Esophagus squamous epithelium (tissue), 5 donors: ENCODE data around the gene INSM2. TPM values are rescaled to one million over a fixed set of nuclear protein-coding genes. Genes with fewer than 3 reads are reported as not detected.

Experiments
- DNase-seq: peaks from one replicate; lab custom pipeline; 2025; lab: John Stamatoyannopoulos, UW
- H3K27ac ChIP-seq, 4 donors: fragments of 200-600 bp; sonication (generic); one replicate each; pipeline ENCODE4 v1.5.1; 2016 to 2019; ENCODE audit warnings: mild to moderate bottlenecking in 1 of 4
- H3K27me3 ChIP-seq, 4 donors: fragments of 200-600 bp; sonication (generic); 1 replicate in 3 of 4; 2 replicates in 1 of 4; pipeline versions ENCODE4 v1.5.1 to v1.6.0; 2017 to 2021; ENCODE audit warnings: antibody characterized with exemption in 1 of 4
- H3K36me3 ChIP-seq, 3 donors: fragments of 200-600 bp; sonication (generic); one replicate each; pipeline ENCODE4 v1.5.1; 2016 to 2019
- H3K4me1 ChIP-seq, 3 donors: fragments of 200-600 bp; sonication (generic); one replicate each; pipeline ENCODE4 v1.5.1; 2017 to 2019
- H3K4me3 ChIP-seq, 4 donors: fragments of 200-600 bp; sonication (generic); 1 replicate in 3 of 4; 2 replicates in 1 of 4; pipeline ENCODE4 v1.5.1; 2016 to 2019; ENCODE audit warnings: mild to moderate bottlenecking in 2 of 4, moderate library complexity in 1 of 4
- H3K9me3 ChIP-seq, 3 donors: fragments of 200-600 bp; sonication (generic); one replicate each; pipeline ENCODE4 v1.5.1; 2016 to 2019
- POLR2A ChIP-seq, 4 donors: fragments of 450-650 bp; IDR thresholded peaks; one replicate each; pipeline ENCODE4 v1.6.1; 2017; ENCODE audit warnings: antibody characterized with exemption in 4 of 4, mild to moderate bottlenecking in 4 of 4, moderate library complexity in 3 of 4
- WGBS, 2 donors: methylation state at CpG; one replicate each; pipeline ENCODE4 v1.1.5; 2018; 5-methylcytosine and 5-hydroxymethylcytosine counted together
- intact Hi-C: fragments of 100-400 bp; cut with DNase I; formaldehyde crosslinking; loops from one replicate; pipeline ENCODE4 v1.15.0; 2022
- total RNA-seq, 4 donors: library from RNA; depleted of rRNA; stranded (reverse); fragments of >200 nt; gene quantifications; one replicate each; pipeline ENCODE4 v1.1.0, GENCODE V29; 2016
- TF ChIP-seq, protein P1 (sequence below), 6 experiments: fragments of 450-650 bp in 4 of 6; fragments of 200-600 bp in 2 of 6; sonication (generic) in 2 of 6; IDR thresholded peaks; one replicate each; pipeline ENCODE4 v1.5.1; 2016 to 2019; ENCODE audit warnings: antibody characterized with exemption in 6 of 6, mild to moderate bottlenecking in 4 of 6, moderate library complexity in 4 of 6
- donor health status: DM: yes; HTN: yes; CAD: no.

INSM2 gene
- total RNA-seq, 4 donors from 2014 or later = not detected

DNA sequence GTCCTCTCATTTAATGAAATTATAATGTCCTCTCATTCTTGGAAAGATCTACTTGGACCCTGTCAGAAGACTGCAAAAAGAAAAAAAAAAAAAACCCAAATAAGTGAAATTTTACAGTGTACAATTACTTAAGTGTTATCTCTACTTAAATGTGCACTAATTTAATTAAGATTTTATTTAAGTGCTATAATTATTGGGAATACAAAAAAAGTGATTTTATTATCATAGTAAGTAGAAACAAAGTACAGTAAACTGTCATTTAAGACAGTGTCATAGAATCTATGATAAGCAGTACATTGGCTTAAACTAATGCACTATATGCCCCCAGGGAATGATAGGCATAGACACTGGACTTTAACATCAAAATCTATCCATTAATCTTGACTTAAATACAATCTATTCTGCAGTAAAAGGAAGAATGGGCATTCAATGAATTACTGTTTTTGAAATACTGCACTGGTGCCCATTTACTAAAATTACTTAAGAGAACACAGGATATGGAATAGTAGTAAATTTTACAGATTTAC lies 23.3 kb downstream of the INSM2 start:
- Histone ChIP-seq H3K27ac (no peak overlapping the region), H3K4me1 (no peaks in the 10 kb centered on the region)
- TF ChIP-seq, protein P1, sequence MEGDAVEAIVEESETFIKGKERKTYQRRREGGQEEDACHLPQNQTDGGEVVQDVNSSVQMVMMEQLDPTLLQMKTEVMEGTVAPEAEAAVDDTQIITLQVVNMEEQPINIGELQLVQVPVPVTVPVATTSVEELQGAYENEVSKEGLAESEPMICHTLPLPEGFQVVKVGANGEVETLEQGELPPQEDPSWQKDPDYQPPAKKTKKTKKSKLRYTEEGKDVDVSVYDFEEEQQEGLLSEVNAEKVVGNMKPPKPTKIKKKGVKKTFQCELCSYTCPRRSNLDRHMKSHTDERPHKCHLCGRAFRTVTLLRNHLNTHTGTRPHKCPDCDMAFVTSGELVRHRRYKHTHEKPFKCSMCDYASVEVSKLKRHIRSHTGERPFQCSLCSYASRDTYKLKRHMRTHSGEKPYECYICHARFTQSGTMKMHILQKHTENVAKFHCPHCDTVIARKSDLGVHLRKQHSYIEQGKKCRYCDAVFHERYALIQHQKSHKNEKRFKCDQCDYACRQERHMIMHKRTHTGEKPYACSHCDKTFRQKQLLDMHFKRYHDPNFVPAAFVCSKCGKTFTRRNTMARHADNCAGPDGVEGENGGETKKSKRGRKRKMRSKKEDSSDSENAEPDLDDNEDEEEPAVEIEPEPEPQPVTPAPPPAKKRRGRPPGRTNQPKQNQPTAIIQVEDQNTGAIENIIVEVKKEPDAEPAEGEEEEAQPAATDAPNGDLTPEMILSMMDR (IDR thresholded peaks at IDR 0.05) = no peak
- TF ChIP-seq POLR2A (IDR thresholded peaks at IDR 0.05) = no peak

GRCh38 chr14:35558680-35559079 lies 24.7 kb downstream of the INSM2 start:
- Histone ChIP-seq H3K9me3 (no peaks in the 10 kb centered on the region), H3K27me3 (no peaks in the 10 kb centered on the region), H3K36me3 (peaks cover 0 to 5% (median 0%) of the 10 kb centered on the region in 3 donors), H3K4me3 (no peak overlapping the region), H3K4me1 (no peaks in the 10 kb centered on the region), H3K27ac (no peak overlapping the region)
- no peak for DNase-seq
- intact Hi-C loops = no loop called here
- 80 to 93% methylated on average over 1 to 2 of the region's 2 CpGs for WGBS, 2 donors
- TF ChIP-seq POLR2A (IDR thresholded peaks at IDR 0.05) = no peak
- TF ChIP-seq, protein P1 (IDR thresholded peaks at IDR 0.05) = no peak

More for the DNA sequence above, 23.3 kb downstream of the INSM2 start:
- Histone ChIP-seq H3K4me3 (no peak overlapping the region), H3K36me3 (no peaks in the 10 kb centered on the region), H3K9me3 (no peaks in the 10 kb centered on the region), H3K27me3 (no peaks in the 10 kb centered on the region)
- intact Hi-C loops = no loop called here
- no peak for DNase-seq

GRCh38 chr14:35565871-35566464 lies 32.0 kb downstream of the INSM2 start:
- Histone ChIP-seq H3K36me3 (peaks cover 0 to 26% (median 0%) of the 10 kb centered on the region in 3 donors), H3K4me1 (no peaks in the 10 kb centered on the region), H3K27ac (no peak overlapping the region), H3K4me3 (no peak overlapping the region), H3K27me3 (no peaks in the 10 kb centered on the region), H3K9me3 (no peaks in the 10 kb centered on the region)
- TF ChIP-seq POLR2A (IDR thresholded peaks at IDR 0.05) = no peak
- TF ChIP-seq, protein P1 (IDR thresholded peaks at IDR 0.05) = no peak
- WGBS, 2 donors = 88 to 90% methylated on average over 4 of the region's 4 CpGs
- intact Hi-C loops = no loop called here
- no peak for DNase-seq

- Histone ChIP-seq H3K27me3 (no peaks in the 10 kb centered on the region), H3K27ac (no peak overlapping the region), H3K4me3 (no peak overlapping the region), H3K4me1 (no peaks in the 10 kb centered on the region), H3K9me3 (no peaks in the 10 kb centered on the region), H3K36me3 (peaks cover 0 to 32% (median 0%) of the 10 kb centered on the region in 3 donors)
- intact Hi-C loops = no loop called here
- TF ChIP-seq, protein P1 (IDR thresholded peaks at IDR 0.05) = no peak
- no peak for TF ChIP-seq POLR2A (IDR thresholded peaks at IDR 0.05)
- WGBS, 2 donors = 96 to 99% methylated on average over 6 to 8 of the region's 8 CpGs
- no peak for DNase-seq
Observed at GRCh38 chr14:35571598-35571997, 37.6 kb downstream of the INSM2 start.

DNA sequence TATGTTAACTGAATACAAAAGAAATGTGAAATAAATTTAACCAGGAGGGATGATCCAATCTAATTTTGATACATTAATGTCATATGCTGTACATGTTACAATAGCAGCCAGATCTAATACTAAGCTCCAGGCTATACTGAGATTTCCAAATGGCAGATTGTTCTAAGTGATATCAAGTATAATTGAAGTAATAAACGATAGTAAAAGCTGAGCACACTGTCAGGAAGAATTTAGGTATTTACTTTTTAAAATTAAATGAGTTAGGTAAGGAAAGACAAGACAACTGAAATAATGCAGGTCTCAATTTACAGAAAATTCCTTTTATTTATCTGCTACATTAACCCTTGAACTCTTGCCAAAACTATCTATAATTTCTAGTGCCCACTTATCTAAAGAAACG lies 39.9 kb downstream of the INSM2 start:
- intact Hi-C loops = no loop called here
- Histone ChIP-seq H3K9me3 (no peaks in the 10 kb centered on the region), H3K27me3 (no peaks in the 10 kb centered on the region), H3K27ac (no peak overlapping the region), H3K4me1 (no peaks in the 10 kb centered on the region), H3K36me3 (peaks cover 0 to 38% (median 0%) of the 10 kb centered on the region in 3 donors), H3K4me3 (no peak overlapping the region)
- TF ChIP-seq POLR2A (IDR thresholded peaks at IDR 0.05) = no peak
- TF ChIP-seq, protein P1 (IDR thresholded peaks at IDR 0.05) = no peak
- DNase-seq = no peak
- WGBS, 2 donors = 44 to 73% methylated on average over 2 of the region's 2 CpGs
